CMK (cell line): ENCODE results near the gene GNAI1.

Experiments used
- DNase-seq: peaks from one replicate; pipeline ENCODE4 v3.0.0-alpha.2; 2010; ENCODE audit warnings: low read depth

Gene GNAI1

DNA sequence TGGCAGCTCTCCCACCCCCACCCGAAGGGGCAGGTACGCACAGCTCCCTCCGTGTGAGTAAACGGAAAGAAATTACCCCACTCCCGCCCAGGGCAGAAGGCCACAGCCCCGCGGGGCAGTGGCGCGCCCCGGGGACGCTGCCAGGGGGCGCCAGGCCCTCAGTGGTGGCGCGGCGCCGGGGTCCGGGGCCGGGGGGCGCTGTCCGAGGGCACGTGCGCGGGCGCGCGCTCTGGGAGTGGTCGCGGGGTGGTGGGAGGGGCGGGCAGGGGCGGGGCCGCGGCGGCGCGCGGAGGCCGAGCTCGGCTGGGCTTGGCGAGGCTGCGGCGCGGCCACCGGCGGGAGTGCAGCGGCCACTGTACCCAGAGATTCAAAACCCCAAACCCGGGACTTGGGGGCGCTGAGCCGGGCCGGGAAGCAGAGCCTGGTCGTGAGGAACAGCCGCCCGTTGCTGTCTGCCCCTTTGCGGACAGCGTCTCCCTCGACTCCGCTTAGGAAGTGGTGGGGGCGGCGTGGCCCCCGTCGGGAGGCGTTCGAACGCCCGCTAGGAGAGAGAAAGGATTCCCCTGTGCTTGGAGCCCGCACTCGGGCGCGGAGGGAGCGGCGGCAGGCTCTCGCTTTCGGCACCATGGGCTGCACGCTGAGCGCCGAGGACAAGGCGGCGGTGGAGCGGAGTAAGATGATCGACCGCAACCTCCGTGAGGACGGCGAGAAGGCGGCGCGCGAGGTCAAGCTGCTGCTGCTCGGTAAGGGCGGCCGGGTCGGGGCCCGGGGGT is at the start of gene GNAI1:
GNAI1 (plus strand) TSS at position 296 of the 773 bp plus-strand sequence; CDS start at position 626, 330 bp downstream.
- peak; percentile 39 for DNase-seq

DNA sequence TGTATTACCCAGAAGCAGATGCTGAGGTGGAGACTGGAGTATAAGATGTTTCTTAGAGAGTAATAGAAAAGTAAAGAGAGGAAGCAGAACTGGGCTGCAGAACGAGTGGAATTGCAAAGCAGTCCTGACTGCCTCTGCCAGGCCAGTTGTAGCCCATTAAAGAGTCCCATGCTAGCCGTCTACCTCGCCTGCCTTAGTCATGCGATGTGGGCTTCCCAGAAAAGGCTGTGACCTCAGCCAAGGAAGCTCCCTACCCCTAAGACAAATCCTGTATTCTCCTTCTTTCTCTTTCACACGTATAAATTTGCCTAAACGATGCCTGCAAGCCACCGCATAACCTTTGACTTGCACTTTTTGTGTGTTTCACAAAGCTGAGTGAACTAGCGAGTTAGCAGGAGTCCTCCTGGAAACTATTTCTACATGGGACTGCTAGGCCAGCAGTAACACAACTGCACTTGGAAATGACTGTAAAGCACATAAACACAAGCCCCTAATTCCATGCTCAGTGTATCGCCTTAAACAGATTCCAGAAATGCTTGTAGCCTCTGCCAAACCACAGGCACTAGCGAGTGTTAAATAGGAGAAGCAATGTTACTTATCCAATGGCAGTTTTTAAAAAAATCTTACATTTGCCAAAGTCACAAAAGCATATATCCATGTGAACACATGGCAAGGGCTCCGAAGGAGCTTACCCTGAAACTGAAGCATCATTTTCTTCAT is 47.4 kb upstream of the GNAI1 start:
- no peak for DNase-seq

DNA sequence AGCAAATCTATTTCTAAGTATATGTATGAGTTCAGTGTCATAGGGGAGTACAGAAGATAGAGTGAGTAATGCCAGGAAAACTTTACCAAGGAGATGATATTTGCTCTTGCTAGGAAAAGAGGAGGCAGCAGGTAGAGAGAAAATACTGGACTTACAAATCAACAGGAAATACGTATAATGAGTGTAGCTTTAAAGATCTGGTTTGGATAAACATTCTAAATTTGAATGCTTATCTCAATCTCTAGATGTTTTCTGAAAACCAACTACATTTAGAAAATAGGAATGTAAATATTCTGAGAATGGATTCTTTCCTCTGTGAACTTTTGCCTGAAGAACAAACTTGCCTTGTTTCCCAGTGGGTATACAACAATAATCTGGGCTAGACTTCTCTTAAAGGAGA is 46.9 kb upstream of the GNAI1 start:
- no peak for DNase-seq

DNA sequence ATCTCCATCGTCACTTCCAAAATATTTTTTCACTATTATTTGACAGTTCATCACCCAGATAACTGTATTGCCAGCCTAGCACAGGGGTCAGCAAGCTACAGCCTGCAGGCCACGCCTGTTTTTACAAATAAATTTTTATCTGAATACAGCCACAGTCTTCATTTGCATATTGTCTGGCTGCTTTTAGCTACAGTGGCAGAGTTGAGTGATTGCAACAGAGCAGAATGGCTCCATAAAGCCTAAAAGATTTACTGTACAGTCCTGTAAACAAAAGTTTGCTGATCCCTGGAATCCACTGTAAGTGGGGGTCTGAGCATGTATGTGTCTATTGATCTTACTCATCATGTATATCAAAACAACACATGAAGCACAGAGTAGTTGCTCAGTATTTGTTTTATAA is 45.9 kb upstream of the GNAI1 start:
- DNase-seq: no peak

DNA sequence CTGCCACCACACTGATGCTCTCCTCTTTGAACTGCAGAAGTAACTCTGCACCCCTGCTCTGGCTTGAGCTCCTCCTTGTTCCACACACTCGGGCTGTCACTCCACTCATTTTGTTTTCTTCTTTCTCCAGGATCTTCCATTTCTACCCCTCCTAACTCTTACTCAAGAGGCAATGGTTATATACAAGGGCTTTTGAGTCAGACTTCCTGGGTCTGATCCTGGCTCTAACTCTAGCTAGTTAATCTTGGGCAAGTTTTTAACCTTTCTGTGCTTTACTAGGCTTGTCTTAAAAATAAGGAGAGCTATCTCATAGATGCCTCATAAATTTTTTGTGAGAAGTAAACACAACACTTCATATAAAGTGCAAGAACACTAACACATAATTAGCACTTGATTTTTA is 45.3 kb upstream of the GNAI1 start:
- DNase-seq: no peak

DNA sequence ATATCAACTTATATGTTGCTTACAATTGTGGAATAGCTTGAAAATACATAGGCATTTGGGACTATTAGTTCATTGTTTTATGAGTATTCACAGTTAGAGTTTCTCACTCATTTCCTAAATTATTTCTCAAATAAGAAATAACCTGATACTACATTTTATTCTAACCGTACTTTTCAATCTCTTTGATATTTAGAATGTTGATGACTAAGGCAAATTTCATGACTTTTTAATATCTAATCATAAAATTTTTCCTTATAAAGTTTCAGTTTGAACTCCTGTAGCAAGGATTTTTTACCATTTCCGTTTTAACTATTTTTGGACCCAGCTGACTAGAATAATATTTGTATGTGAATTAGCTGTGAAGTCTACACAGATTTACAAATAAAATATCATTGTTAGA is 41.3 kb upstream of the GNAI1 start:
- no peak for DNase-seq

DNA sequence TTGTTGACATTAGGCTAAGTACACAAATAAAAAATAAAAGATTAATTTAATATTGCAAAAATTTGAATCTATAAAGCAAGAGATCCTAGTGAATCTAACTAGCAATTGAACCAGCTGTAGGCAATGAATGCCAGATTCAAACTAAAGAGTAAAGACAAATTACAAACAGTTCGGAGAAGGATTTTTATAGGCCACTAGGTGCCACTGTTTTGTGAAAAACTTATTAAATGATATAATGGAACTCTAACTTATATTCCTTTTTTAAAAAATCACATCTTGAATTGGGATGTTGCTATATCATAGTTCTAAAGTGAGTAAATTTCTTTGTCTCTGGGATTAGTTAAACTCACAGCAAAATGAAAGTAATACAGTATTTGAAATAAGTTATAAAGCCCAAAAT is 39.1 kb upstream of the GNAI1 start:
- DNase-seq: no peak

DNA sequence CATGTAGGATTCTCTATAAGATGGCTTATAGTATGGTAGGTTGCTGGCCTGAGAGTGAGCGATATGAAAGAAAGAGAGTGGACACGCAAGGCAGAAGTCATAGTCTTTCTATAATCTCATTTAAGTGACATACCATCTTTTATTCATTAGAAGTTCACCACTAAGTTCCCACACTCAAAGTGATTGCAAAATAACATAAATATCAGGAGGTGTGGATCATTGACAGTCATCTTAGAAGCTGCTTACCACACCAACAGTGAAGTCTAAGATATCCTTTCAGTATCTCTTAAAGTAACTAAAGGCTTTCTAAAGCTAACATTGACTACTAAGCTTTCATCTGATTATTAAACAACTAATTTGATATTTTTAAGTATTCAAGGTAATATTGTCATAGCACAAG is 36.9 kb upstream of the GNAI1 start:
- DNase-seq: no peak

DNA sequence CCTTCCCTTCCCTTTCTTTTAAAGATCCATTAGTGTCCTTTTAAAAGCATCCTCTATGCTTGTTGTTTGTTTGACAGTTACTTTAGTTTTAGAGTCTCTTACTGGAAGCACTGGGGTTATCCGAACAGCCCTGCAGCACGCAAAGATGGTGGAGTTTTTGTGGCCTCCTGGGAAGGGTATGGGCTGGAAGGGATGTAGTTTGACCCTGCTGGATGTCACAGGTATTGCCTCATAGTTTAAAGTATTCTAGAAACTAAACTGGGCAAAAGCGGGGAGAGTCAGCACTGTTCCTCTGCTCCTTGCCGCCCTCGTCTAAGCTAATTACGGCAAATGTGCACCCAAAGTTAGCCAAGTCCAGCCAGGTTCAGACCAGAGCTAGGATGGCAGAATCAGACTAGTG is 35.8 kb upstream of the GNAI1 start:
- no peak for DNase-seq

DNA sequence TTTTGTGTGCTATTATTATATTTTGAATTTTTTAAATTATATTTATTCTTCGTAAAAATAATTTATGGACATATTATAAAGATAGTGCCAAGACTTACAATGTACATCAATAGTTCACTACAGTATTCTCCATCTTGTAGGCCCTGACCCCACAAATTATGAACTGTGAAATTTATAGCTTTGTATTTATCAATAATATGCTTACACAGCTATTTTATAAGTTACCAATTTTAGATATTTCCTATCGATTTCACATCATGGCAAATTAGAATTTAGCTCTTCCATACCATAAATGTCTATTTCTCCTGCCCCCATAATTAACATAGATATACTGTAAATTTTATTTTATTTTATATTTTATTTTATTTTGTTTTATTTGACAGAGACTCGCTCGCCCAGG is 34.4 kb upstream of the GNAI1 start:
- no peak for DNase-seq

DNA sequence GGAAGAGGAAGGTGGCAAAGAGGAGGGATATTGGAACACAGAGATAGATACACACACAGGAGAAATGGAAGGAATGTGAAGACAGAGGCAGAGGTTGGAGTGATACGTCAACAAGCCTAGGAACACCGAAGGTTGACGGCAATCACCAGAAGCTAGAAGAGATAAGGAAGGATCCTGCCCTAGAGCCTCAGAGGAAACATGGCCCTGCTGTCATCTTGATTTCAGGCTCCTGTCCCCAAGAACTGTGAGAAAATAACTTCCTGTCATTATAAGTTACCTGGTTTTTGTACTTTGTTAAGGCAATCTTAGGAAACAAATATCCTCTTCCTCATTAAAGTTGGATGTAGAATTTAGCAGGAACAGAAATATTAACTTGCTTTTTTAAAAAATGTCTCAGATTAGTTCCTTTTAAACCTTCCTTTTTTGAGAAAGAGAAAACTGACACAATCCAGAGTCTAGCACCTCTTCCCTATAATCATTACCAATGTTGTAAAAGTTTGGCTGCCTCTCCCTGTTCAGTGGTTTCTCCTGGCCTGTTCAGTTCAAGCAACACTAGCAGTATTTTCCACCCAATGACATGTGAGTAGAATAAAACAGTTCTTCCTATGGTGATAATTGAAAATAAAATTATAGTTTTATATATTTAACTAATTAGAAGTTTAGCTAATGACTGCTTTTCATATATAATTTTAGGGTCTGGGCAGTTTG is 28.8 kb upstream of the GNAI1 start:
- DNase-seq: peak; percentile 58

DNA sequence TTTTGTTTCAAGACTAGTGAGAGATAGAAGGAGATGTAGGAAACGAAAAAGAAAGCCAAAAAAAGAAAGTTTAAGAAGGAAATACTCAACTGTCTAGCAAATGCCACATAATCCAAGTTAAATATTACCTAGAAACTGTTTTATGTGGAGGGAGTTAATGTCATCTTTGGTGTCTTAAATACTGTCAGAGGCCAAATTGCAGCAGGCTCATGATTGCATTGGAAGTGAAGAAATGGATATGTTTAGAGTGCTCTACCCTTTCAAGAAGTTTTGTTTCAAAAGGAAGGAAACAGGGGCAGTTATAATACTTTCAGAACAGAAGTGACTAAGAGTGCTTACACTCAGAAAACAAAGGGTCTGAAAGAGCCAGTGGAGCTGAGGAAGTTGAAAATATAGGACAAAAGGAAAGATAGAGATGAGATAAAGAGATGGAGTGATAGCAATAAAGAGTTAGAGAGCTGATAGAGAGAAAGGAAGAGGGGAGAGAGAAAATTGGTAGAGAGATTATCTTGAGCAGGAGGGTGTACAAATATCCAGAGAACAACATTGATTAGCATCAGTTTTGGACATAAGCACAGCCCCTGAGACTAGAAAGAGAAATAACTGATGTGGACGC is 28.0 kb upstream of the GNAI1 start:
- no peak for DNase-seq

DNA sequence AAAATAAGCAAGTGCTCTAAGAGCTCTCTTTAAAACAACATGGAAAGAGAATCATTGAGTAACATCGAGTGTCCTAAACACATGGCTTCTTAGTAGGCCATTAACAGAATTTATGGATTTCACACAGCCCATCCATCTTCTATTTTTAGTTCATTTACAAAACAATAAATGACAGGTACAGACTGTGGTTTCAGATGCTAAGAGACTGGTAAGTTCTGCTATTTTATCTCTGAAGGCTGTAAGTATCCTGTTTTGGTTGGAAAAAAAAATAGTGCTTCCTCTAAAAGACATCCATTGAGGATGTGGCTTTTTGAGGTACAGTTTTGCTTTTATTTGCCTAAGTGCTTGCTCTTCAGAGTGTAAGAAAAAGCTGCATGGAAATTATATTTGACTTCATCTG is 27.4 kb upstream of the GNAI1 start:
- DNase-seq: no peak

DNA sequence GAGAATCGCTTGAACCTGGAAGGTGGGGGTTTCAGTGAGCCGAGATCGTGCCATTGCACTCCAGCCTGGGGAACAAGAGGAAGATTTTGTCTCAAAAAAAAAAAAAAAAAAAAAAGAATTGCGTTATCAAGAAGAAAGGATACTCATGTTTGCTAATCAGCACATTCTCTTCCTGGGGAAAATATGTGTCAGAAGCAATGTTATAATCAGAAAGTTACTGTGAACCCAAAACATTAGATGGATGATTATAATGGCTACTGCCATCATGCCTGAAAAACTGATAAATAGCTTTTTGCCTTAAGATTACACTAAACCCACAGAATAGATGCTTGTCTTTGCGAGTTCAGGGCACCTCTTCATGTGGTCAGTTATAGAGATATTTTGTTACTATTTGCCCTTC is 24.3 kb upstream of the GNAI1 start:
- DNase-seq: no peak

DNA sequence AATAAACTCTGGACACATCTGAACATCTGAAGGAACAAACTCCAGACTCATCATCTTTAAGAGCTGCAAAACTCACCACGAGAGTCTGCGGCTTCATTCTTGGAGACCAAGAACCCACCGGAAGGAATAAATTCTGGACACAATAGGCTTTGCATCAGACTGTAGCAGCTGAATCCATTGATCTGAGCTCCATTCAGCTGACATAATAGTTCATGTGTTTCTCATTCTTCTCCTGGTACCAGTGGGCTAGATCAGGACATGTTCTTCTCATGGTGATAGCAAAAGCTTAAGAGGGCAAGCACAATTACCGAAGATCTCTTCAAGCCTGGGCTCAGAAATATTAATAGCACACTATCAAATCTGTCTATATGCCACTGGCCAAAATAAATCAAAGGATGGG is 20.5 kb upstream of the GNAI1 start:
- no peak for DNase-seq

DNA sequence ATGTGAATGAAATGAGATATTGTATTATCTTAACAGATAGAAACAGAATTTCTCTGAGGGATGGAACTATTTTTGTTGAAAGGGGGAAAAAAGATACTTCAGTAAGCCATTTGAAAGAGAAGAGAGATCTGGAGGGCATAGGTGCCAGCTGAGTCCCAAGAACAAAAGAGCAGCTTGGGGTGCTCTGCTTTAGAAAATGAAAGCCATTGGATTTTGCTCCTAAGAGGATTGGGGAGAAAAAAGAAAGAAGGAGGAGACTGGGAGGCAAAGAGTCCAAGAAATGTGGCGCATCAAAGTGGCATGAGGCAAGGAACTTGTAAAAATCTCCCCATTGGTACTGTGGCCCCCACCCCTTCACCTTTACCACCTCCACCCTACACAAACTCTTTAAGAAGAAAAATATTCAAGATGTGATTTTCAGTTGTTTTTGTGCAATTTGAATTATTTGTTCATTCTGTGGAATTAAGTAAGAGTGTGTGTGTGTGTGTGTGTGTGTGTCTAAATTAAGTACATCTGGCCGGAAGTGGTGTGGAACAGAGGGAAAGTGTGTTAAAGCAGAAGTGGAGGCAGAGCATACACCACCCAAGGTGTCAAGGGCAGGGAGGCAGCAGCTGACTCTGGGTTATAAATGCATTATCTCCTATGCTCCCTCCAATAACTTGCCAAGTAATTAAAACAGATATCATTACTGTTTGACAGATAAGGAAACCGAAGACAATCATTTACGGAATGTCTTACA is 9.9 kb upstream of the GNAI1 start:
- no peak for DNase-seq

DNA sequence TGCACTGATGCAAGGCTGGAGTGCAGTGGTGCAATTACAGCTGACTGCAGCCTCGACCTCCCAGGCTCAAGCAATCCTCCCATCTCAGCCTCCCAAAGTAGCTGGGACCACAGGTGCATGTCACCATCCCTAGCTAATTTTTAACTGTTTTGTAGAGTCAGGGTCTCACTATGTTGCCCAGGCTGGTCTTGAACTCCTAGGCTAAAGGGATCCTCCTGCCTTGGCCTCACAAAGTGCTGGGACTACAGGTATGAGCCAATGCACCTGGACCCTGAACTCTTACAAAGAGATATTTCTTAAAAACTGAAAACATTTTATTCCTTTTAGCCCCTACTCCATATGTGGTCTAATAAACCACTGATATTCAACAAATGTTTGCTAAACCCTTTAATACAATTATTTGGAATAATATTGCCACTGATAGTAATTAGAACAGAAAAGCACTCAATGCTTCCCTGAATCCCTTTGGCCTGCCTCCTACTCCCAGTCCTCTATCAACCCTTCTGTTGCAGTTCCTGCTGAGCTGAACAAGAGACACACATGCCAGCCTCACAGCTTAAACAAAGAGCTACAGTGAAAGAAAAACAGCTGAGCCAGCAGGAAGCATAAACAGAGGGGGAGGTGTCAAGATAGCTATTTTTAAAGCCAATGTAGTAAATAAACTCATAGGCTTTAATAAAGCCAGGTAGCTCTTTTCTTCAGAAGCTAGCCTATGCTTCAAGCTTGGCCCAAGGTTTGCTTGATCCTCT is 7.0 kb upstream of the GNAI1 start:
- DNase-seq: no peak

DNA sequence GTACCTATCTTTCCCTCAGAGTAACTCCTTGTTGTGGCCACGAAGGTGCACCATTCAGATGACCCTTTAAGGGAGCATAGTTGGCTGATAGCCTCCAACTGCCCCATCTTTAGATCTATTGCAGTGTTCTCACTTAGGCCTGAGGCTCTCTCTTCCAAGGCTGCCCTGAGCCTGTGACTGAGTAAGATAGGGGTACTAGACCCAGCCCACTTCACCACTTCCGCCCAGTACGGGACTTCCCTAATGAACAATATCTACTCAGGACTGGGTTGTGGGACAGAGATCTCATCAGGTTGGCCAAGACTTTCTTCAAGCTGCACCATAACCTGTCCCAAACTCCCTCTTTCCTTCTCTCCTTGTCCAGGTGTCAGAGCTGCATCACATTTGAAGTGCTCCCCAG is 5.7 kb upstream of the GNAI1 start:
- DNase-seq: peak; percentile 93

DNA sequence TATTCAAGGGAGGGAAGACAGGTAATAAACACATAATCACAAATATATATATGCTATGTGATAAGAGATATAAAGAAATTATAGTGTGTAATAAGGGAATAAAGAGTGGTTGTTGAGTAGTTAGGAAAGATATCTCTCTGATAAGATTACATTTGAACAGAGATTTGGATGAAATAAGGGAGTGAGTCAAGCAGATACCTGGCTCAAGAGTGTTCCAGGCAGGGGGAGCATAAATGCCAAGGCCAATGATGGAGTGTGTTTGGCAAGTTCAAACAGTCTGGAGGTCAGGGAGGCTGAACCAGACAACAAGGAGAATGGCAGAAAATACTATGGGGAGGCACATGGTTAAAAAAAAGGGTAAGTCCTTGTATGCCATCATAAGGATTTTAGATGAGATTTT is 4.8 kb upstream of the GNAI1 start:
- DNase-seq: no peak

DNA sequence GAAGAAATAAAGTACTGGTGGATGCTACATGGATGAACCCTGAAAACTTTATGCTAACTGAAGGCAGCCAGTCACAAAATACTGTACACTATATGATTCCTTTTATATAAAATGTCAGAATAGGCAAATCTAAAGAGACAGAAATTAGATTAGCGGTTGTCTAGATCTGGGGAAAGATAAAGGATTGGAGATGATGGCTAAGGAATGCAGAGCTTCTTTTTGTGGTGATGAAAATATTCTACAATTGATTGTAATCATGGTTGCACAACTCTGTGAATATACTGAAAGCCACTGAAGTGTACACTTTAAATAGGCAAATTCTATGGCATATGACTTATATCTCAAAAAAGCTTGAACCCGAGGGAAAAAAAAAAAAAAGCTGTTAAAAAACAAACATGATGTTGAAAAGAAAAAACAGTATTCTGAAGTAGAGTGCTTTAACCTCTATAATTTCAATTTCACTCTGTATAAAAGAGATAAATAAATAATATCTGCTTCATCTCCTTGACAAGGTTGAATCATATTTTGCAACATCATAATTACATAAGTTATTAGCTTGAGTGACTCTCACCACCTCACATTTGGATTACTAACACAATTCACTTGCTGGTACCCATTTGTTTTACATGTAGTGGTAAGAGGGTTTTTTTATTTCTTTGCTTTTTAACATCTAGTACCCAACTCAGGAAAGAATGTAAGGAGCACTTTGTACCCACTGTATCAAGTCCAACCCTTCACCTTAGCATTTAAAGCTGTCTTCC is 2.8 kb upstream of the GNAI1 start:
- no peak for DNase-seq

DNA sequence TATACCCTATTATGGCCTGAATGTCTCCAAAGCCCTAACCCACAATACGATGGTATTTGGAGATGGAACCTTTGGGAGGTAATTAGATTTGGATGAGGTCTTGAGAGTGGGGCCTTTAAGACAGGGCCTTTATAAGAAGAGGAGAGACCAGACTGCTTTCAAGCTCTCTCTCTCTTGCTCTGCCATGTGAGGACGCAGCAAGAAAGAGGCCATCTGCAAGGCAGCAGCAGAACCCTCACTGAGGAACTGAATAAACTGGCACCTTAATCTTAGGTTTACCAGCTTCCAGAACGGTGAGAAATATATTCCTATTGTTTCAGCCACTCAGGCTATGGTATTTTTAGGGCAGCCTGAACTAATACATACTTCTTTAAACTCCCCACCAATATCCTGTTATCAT is 2.0 kb upstream of the GNAI1 start:
- no peak for DNase-seq
